Spinal cord (tissue), 10 donors: ENCODE results near the gene GJC3. TPM values are rescaled to one million over a fixed set of nuclear protein-coding genes. Genes with fewer than 3 reads are reported as not detected.
A peak's percentile ranks its signal among the peaks of the same experiment; 100 is the strongest.

Experiments
- DNase-seq, 6 donors: peaks; one replicate each; pipeline versions ENCODE4 v3.0.0 to v3.0.0-alpha.2; 2013 to 2015; ENCODE audit warnings: low spot score in 6 of 6, low read depth in 4 of 6
- H3K27ac ChIP-seq: one replicate; pipeline ENCODE4 v1.5.1; 2013; ENCODE audit warnings: low read depth, low read length, control low read depth
- H3K27me3 ChIP-seq: one replicate; pipeline ENCODE4 v1.6.1; 2013; ENCODE audit warnings: low read length; ENCODE audit not compliant: control insufficient read depth, insufficient read depth
- H3K36me3 ChIP-seq: one replicate; pipeline ENCODE4 v1.6.1; 2013; ENCODE audit warnings: low read length; ENCODE audit not compliant: control insufficient read depth, insufficient read depth
- H3K4me1 ChIP-seq: one replicate; pipeline ENCODE4 v1.6.1; 2013; ENCODE audit warnings: low read length; ENCODE audit not compliant: control insufficient read depth, insufficient read depth
- H3K4me3 ChIP-seq: one replicate; pipeline ENCODE4 v1.5.1; 2013; ENCODE audit warnings: low read depth, low read length, control low read depth
- H3K9me3 ChIP-seq: one replicate; pipeline ENCODE4 v1.6.1; 2013; ENCODE audit warnings: low read length; ENCODE audit not compliant: control insufficient read depth, insufficient read depth
- WGBS: methylation state at CpG from one replicate; pipeline ENCODE4 v1.1.5; 2013; ENCODE audit warnings: missing lambda C conversion rate; ENCODE audit not compliant: insufficient coverage; 5-methylcytosine and 5-hydroxymethylcytosine counted together
- polyA plus RNA-seq, 2 donors: library from polyadenylated mRNA; unstranded; fragments of 120-200 nt; gene quantifications; one replicate each; pipeline ENCODE4 v1.2.1, GENCODE V29; 2013; ENCODE audit not compliant: insufficient read length in 2 of 2
- small RNA-seq: library from RNA; depleted of rRNA; stranded (forward); fragments of <200 nt; gene quantifications from one replicate; pipeline ENCODE3, GENCODE V24; 2014; ENCODE audit warnings: low replicate concordance
- total RNA-seq, 2 donors: library from RNA; depleted of rRNA in 1 of 2; stranded (reverse); fragments of 120-200 nt in 1 of 2; fragments of >200 nt in 1 of 2; gene quantifications; one replicate each; pipeline versions ENCODE4 v1.2.3 to v1.2.4, GENCODE V29; 2013 to 2014
- donor health status: healthy.

GJC3 gene
- total and polyA plus RNA-seq, 4 donors: 1.00 to 12.6 (median 3.1) TPM

GRCh38 chr7:99881370-99881769, 48.0 kb downstream of the GJC3 start:
- no peak overlapping the region for H3K4me3 ChIP-seq
- no peaks in the 10 kb centered on the region for H3K27me3 ChIP-seq
- peak in 1 of 6 donors; percentile 32 for DNase-seq
- H3K9me3 ChIP-seq: no peaks in the 10 kb centered on the region
- no peak overlapping the region for H3K27ac ChIP-seq
- WGBS: 71% methylated on average over 2 of the region's 4 CpGs
- no peaks in the 10 kb centered on the region for H3K36me3 ChIP-seq
- no peaks in the 10 kb centered on the region for H3K4me1 ChIP-seq

- no CpG with 5 or more reads among the region's 3 CpGs for WGBS
- no peaks in the 10 kb centered on the region for H3K27me3 ChIP-seq
- no peaks in the 10 kb centered on the region for H3K36me3 ChIP-seq
- no peaks in the 10 kb centered on the region for H3K9me3 ChIP-seq
- no peak within 1 kb of the TSS for H3K27ac ChIP-seq
- no peak within 1 kb of the TSS for H3K4me3 ChIP-seq
- H3K4me1 ChIP-seq: no peaks in the 10 kb centered on the region
- no peak for DNase-seq
Observed at GRCh38 chr7:99876933-99877332, 52.5 kb downstream of the GJC3 start, which contains the start of gene OR2AE1. TSS of gene OR2AE1 (minus strand) at chr7:99877033. CDS start at chr7:99877033, 0 bp downstream.

- Histone ChIP-seq H3K36me3 (no peaks in the 10 kb centered on the region), H3K4me3 (no peak overlapping the region), H3K27me3 (no peaks in the 10 kb centered on the region), H3K9me3 (no peaks in the 10 kb centered on the region), H3K4me1 (no peaks in the 10 kb centered on the region), H3K27ac (no peak overlapping the region)
- no peak for DNase-seq
- WGBS: 91% methylated on average over 3 of the region's 5 CpGs
Observed at GRCh38 chr7:99876491-99876890, 52.9 kb downstream of the GJC3 start.

Small RNAs within 50 kb of the gene (small RNA-seq; reads per million reads assigned to genes)
- gene RF00019: not detected
- not detected for gene RF00561

Other genes starting within 250 kb of the GJC3 start
- 1 to 10 TPM; 7.2 to 8.4 TPM for gene CYP3A5, start 249.6 kb downstream of the GJC3 start, total RNA-seq
- 1 to 10 TPM; 2.6 TPM for gene CYP3A5, start 249.6 kb downstream of the GJC3 start, polyA plus RNA-seq
- 1 to 10 TPM in 1 of 2 donors, not detected in 1; 1.3 TPM for gene CYP3A7, start 194.4 kb downstream of the GJC3 start, total RNA-seq
- gene CYP3A7, start 194.4 kb downstream of the GJC3 start, polyA plus RNA-seq: under 1 TPM in 1 of 2 donors, not detected in 1; 0.66 TPM
- under 1 TPM in 1 of 2 donors, not detected in 1; 0.11 TPM for gene CYP3A4, start 145.4 kb downstream of the GJC3 start, total RNA-seq
- under 1 TPM; 0.27 to 0.40 TPM for gene CYP3A4, start 145.4 kb downstream of the GJC3 start, polyA plus RNA-seq
- gene CYP3A43, start 101.6 kb downstream of the GJC3 start, total RNA-seq: under 1 TPM in 1 of 2 donors, not detected in 1; 0.22 TPM
- gene CYP3A43, start 101.6 kb downstream of the GJC3 start, polyA plus RNA-seq: under 1 TPM; 0.25 to 0.51 TPM
- under 1 TPM in 1 of 2 donors, not detected in 1; 0.20 TPM for gene OR2AE1, start 52.6 kb downstream of the GJC3 start, total RNA-seq
- gene OR2AE1, start 52.6 kb downstream of the GJC3 start, polyA plus RNA-seq: under 1 TPM in 1 of 2 donors, not detected in 1; 0.24 TPM
- gene TRIM4, start 10.1 kb downstream of the GJC3 start, total RNA-seq: 10 to 100 TPM; 16.7 to 32.5 TPM
- gene TRIM4, start 10.1 kb downstream of the GJC3 start, polyA plus RNA-seq: 10 to 100 TPM; 16.7 to 20.8 TPM
- gene AZGP1, start 46.4 kb upstream of the GJC3 start, total RNA-seq: 1 to 10 TPM; 4.5 to 6.3 TPM
- 1 to 10 TPM in 1 of 2 donors, under 1 TPM in 1; 0.79 to 3.0 TPM for gene AZGP1, start 46.4 kb upstream of the GJC3 start, polyA plus RNA-seq
- gene ZKSCAN1, start 86.0 kb upstream of the GJC3 start, total RNA-seq: 10 to 100 TPM; 60.3 to 97.3 TPM
- gene ZKSCAN1, start 86.0 kb upstream of the GJC3 start, polyA plus RNA-seq: 10 to 100 TPM; 51.7 to 53.4 TPM
- 10 to 100 TPM; 10.3 to 27.7 TPM for gene ZSCAN21, start 120.2 kb upstream of the GJC3 start, total RNA-seq
- 10 to 100 TPM; 17.2 to 21.2 TPM for gene ZSCAN21, start 120.2 kb upstream of the GJC3 start, polyA plus RNA-seq
- gene ZNF3, start 152.1 kb upstream of the GJC3 start, total RNA-seq: 10 to 100 TPM; 28.5 to 49.3 TPM
- gene ZNF3, start 152.1 kb upstream of the GJC3 start, polyA plus RNA-seq: 10 to 100 TPM; 33.6 to 35.6 TPM
- gene COPS6, start 159.3 kb upstream of the GJC3 start, total RNA-seq: 10 to 100 TPM; 59.9 to 78.4 TPM
- gene COPS6, start 159.3 kb upstream of the GJC3 start, polyA plus RNA-seq: 100 to 1,000 TPM; 147 to 167 TPM
- 10 to 100 TPM; 36.7 to 71.5 TPM for gene MCM7, start 171.8 kb upstream of the GJC3 start, total RNA-seq
- 10 to 100 TPM; 88.3 to 94.7 TPM for gene MCM7, start 171.8 kb upstream of the GJC3 start, polyA plus RNA-seq
- 10 to 100 TPM; 18.2 to 27.4 TPM for gene AP4M1, start 172.0 kb upstream of the GJC3 start, total RNA-seq
- gene AP4M1, start 172.0 kb upstream of the GJC3 start, polyA plus RNA-seq: 10 to 100 TPM; 31.4 to 47.7 TPM
- 10 to 100 TPM; 25.3 to 26.7 TPM for gene TAF6, start 189.7 kb upstream of the GJC3 start, total RNA-seq
- 10 to 100 TPM; 61.9 to 73.2 TPM for gene TAF6, start 189.7 kb upstream of the GJC3 start, polyA plus RNA-seq
- gene CNPY4, start 190.0 kb upstream of the GJC3 start, total RNA-seq: 10 to 100 TPM; 22.5 to 65.7 TPM
- gene CNPY4, start 190.0 kb upstream of the GJC3 start, polyA plus RNA-seq: 10 to 100 TPM; 29.9 to 33.3 TPM
- gene MBLAC1, start 197.3 kb upstream of the GJC3 start, total RNA-seq: 1 to 10 TPM; 3.1 to 4.8 TPM
- 1 to 10 TPM; 5.2 to 5.8 TPM for gene MBLAC1, start 197.3 kb upstream of the GJC3 start, polyA plus RNA-seq
- 100 to 1,000 TPM in 1 of 2 donors, 10 to 100 TPM in 1; 59.2 to 155 TPM for gene LAMTOR4, start 219.3 kb upstream of the GJC3 start, total RNA-seq
- 100 to 1,000 TPM; 132 to 160 TPM for gene LAMTOR4, start 219.3 kb upstream of the GJC3 start, polyA plus RNA-seq
- 10 to 100 TPM in 1 of 2 donors, 1 to 10 TPM in 1; 9.4 to 14.6 TPM for gene TRAPPC14, start 229.1 kb upstream of the GJC3 start, total RNA-seq
- 10 to 100 TPM; 47.4 to 54.1 TPM for gene TRAPPC14, start 229.1 kb upstream of the GJC3 start, polyA plus RNA-seq
- 1 to 10 TPM; 5.0 to 8.6 TPM for gene GAL3ST4, start 239.0 kb upstream of the GJC3 start, total RNA-seq
- 10 to 100 TPM; 21.6 to 23.1 TPM for gene GAL3ST4, start 239.0 kb upstream of the GJC3 start, polyA plus RNA-seq
- 1 to 10 TPM; 6.1 to 9.8 TPM for gene GPC2, start 247.8 kb upstream of the GJC3 start, total RNA-seq
- gene GPC2, start 247.8 kb upstream of the GJC3 start, polyA plus RNA-seq: 10 to 100 TPM; 47.7 to 53.6 TPM
- gene STAG3, start 248.3 kb upstream of the GJC3 start, total RNA-seq: 1 to 10 TPM; 2.1 to 2.3 TPM
- gene STAG3, start 248.3 kb upstream of the GJC3 start, polyA plus RNA-seq: 10 to 100 TPM; 33.9 to 67.6 TPM